Measurements from ENCODE around the gene PITPNC1. TPM values are rescaled to one million over a fixed set of nuclear protein-coding genes. Genes with fewer than 3 reads are reported as not detected.
A peak's percentile ranks its signal among the peaks of the same experiment; 100 is the strongest.

PITPNC1 gene
- total RNA-seq, 1 donor from 2014 or later = 12.4 TPM

DNA sequence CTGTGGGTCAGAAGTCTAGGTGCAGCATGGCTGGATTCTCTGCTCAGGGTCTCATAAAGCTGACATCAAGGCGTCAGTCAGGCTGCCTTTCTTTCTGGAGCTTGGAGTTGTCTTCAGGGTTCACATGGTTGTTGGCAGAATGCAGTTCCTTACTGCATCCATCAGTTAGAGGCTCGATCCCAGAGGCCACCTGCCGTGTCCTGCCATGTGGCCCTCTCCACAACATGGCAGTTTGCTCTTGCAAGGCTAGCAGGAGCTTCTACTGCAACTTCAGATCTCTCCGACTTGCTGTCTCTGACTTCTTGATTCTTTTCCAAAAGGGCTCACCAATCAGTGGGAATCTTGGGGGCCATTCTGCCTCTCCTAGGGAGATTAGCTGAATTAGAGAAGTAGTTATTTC lies 11.9 kb downstream of the PITPNC1 start:
- peaks cover 15% of the 10 kb centered on the region for H3K4me1 ChIP-seq (ENCODE audit: insufficient read depth, low read length)
- H3K79me2 ChIP-seq (ENCODE audit: insufficient read depth, low read length) = peaks cover 8% of the 10 kb centered on the region
- no peaks in the 10 kb centered on the region for H3K36me3 ChIP-seq (ENCODE audit: insufficient read depth, low read length)
- peaks cover 11% of the 10 kb centered on the region for H4K20me1 ChIP-seq (ENCODE audit: insufficient read depth, low read length)
- Mint-ChIP-seq H3K4me3 (ENCODE audit: unreplicated experiment) (no peak overlapping the region), H3K9me3 (ENCODE audit: unreplicated experiment) (no peaks in the 10 kb centered on the region), H3K27ac (ENCODE audit: unreplicated experiment) (no peak overlapping the region), H3K36me3 (ENCODE audit: low read depth, unreplicated experiment) (no peaks in the 10 kb centered on the region), H3K4me1 (ENCODE audit: low read depth, unreplicated experiment) (peaks cover 9% of the 10 kb centered on the region), H3K27me3 (ENCODE audit: low read depth, unreplicated experiment) (no peaks in the 10 kb centered on the region)
- no peak overlapping the region for H3K4me2 ChIP-seq (ENCODE audit: low read length)
- DNase-seq (ENCODE audit: low read depth) (no peak), FAIRE-seq (no peak)
- H2AFZ ChIP-seq (ENCODE audit: low read depth, low read length) = no peak overlapping the region
- H3K4me3 ChIP-seq (ENCODE audit: insufficient read depth, low read depth, low read length) = no peak overlapping the region
- no peaks in the 10 kb centered on the region for H3K27me3 ChIP-seq (ENCODE audit: insufficient read depth, low read length)
- TF ChIP-seq CTCF (IDR thresholded peaks at IDR 0.05; ENCODE audit: insufficient read depth, low read depth, low read length) (no peak), EZH2 (IDR thresholded peaks at IDR 0.05; ENCODE audit: insufficient read depth, low read length) (no peak)
- no peak overlapping the region for H3K27ac ChIP-seq (ENCODE audit: low read depth, low read length)
- no peaks in the 10 kb centered on the region for H3K9me3 ChIP-seq (ENCODE audit: insufficient read depth, low read depth, low read length)
- H3K9ac ChIP-seq (ENCODE audit: low read length) = no peak overlapping the region

DNA sequence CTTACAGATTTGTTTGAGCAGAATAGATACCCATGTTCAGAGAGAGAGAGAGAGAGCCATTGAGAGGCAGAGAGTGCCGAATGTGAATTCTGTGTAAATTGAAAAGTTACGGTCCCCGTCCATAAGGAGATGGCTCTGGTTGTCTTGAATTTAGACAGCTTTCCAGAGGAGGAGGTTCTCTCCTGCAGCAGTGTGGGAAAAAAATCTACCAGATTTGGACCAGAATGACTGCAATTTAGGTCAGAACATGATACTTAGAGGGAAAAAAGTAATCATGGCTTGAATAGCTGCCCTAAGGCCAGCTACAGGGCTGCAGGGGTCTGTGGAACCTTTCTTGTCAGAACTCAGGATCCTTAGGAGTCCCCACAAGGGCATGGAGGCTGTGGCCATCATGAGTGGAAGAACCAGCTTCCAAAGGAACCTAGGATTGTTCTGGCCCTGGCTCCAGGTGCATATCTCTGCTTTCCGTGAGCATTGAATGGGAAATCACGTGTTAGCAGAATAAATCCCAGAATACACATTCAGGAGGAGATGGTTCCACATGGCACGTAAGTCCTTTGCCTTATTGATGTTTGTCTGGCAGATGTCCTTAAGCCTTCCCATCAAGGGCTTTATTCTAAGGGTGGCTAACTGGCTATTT lies 13.0 kb downstream of the PITPNC1 start:
- H3K4me3 ChIP-seq (ENCODE audit: insufficient read depth, low read depth, low read length) = no peak overlapping the region
- H3K79me2 ChIP-seq (ENCODE audit: insufficient read depth, low read length) = peaks cover 8% of the 10 kb centered on the region
- H3K4me2 ChIP-seq (ENCODE audit: low read length) = peak overlapping the region; percentile 81
- no peak overlapping the region for H2AFZ ChIP-seq (ENCODE audit: low read depth, low read length)
- H4K20me1 ChIP-seq (ENCODE audit: insufficient read depth, low read length) = peaks cover 11% of the 10 kb centered on the region
- peak overlapping the region; percentile 85 for H3K27ac ChIP-seq (ENCODE audit: low read depth, low read length)
- no peaks in the 10 kb centered on the region for H3K27me3 ChIP-seq (ENCODE audit: insufficient read depth, low read length)
- peak overlapping the region; percentile 25 for H3K9ac ChIP-seq (ENCODE audit: low read length)
- TF ChIP-seq CTCF (IDR thresholded peaks at IDR 0.05; ENCODE audit: insufficient read depth, low read depth, low read length) (no peak), EZH2 (IDR thresholded peaks at IDR 0.05; ENCODE audit: insufficient read depth, low read length) (no peak)
- DNase-seq (ENCODE audit: low read depth) (no peak), FAIRE-seq (no peak)
- Mint-ChIP-seq H3K4me3 (ENCODE audit: unreplicated experiment) (peak overlapping the region; percentile 64), H3K27me3 (ENCODE audit: low read depth, unreplicated experiment) (no peaks in the 10 kb centered on the region), H3K4me1 (ENCODE audit: low read depth, unreplicated experiment) (peaks cover 9% of the 10 kb centered on the region), H3K27ac (ENCODE audit: unreplicated experiment) (no peak overlapping the region), H3K9me3 (ENCODE audit: unreplicated experiment) (no peaks in the 10 kb centered on the region), H3K36me3 (ENCODE audit: low read depth, unreplicated experiment) (no peaks in the 10 kb centered on the region)
- no peaks in the 10 kb centered on the region for H3K9me3 ChIP-seq (ENCODE audit: insufficient read depth, low read depth, low read length)
- H3K4me1 ChIP-seq (ENCODE audit: insufficient read depth, low read length) = peaks cover 15% of the 10 kb centered on the region
- no peaks in the 10 kb centered on the region for H3K36me3 ChIP-seq (ENCODE audit: insufficient read depth, low read length)

DNA sequence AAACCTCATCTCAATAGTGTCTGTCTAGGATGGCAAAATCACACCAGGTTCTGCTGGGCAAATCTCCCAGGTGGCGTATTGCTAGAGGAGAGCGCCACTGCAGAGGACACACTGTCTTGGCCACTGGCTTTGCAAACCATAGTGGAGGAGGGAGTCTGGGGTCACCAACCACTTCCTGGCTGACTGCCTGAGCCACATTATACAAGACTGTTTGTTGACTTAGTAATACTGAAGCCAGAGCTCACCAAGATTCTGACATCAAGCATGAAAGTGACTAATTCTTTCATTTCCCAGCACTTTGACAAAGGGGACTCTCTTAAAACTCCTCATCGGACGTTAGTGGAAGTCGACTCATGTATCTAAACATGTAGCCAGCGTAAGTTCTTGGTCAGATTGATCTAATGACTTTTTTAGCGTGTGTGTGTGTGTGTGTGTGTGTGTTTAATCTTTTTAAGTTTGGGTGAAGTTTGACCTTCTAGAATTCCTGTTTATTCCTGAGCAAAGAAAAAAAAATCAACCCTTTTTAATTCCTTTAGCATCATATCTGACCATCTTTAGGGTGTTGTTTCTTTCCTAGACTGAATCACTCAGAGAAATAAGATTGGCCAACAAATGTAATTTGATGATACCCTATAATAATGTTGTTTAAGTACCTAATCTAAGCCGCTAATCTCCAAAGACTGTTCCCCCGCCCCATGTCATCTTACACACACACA lies 13.7 kb downstream of the PITPNC1 start:
- H3K4me1 Mint-ChIP-seq (ENCODE audit: low read depth, unreplicated experiment) = peaks cover 9% of the 10 kb centered on the region
- peak overlapping the region; percentile 33 for H3K4me3 ChIP-seq (ENCODE audit: insufficient read depth, low read depth, low read length)
- H3K4me2 ChIP-seq (ENCODE audit: low read length) = peak overlapping the region; percentile 81
- no peaks in the 10 kb centered on the region for H3K9me3 ChIP-seq (ENCODE audit: insufficient read depth, low read depth, low read length)
- peaks cover 11% of the 10 kb centered on the region for H4K20me1 ChIP-seq (ENCODE audit: insufficient read depth, low read length)
- H3K9me3 Mint-ChIP-seq (ENCODE audit: unreplicated experiment) = no peaks in the 10 kb centered on the region
- DNase-seq (ENCODE audit: low read depth) (peak; percentile 99), FAIRE-seq (no peak)
- H3K27me3 ChIP-seq (ENCODE audit: insufficient read depth, low read length) = no peaks in the 10 kb centered on the region
- peaks cover 8% of the 10 kb centered on the region for H3K79me2 ChIP-seq (ENCODE audit: insufficient read depth, low read length)
- H3K36me3 Mint-ChIP-seq (ENCODE audit: low read depth, unreplicated experiment) = no peaks in the 10 kb centered on the region
- peak overlapping the region; percentile 66 for H3K27ac Mint-ChIP-seq (ENCODE audit: unreplicated experiment)
- H3K36me3 ChIP-seq (ENCODE audit: insufficient read depth, low read length) = no peaks in the 10 kb centered on the region
- peak overlapping the region; percentile 64 for H3K4me3 Mint-ChIP-seq (ENCODE audit: unreplicated experiment)
- peak overlapping the region; percentile 74 for H3K9ac ChIP-seq (ENCODE audit: low read length)
- H2AFZ ChIP-seq (ENCODE audit: low read depth, low read length) = no peak overlapping the region
- H3K4me1 ChIP-seq (ENCODE audit: insufficient read depth, low read length) = peaks cover 15% of the 10 kb centered on the region
- no peak for TF ChIP-seq EZH2 (IDR thresholded peaks at IDR 0.05; ENCODE audit: insufficient read depth, low read length)
- TF ChIP-seq CTCF (IDR thresholded peaks at IDR 0.05; ENCODE audit: insufficient read depth, low read depth, low read length) = no peak
- no peaks in the 10 kb centered on the region for H3K27me3 Mint-ChIP-seq (ENCODE audit: low read depth, unreplicated experiment)
- H3K27ac ChIP-seq (ENCODE audit: low read depth, low read length) = peak overlapping the region; percentile 85
